HG03460 (cell line): ENCODE results near the gene GFAP.
"Not testable (repeated sequence)": the region's sequence is repeated elsewhere in the genome, so short reads cannot be mapped to it uniquely, and the experiment has no call there.

Experiments
- ATAC-seq: cut with Tn5 transposase; IDR thresholded peaks from one replicate; pipeline ENCODE4 v1.9.1; 2021; ENCODE audit not compliant: unreplicated experiment

GFAP gene

GRCh38 chr17:44915321-44915726 lies at the start of gene GFAP:
TSS of gene GFAP (minus strand) at chr17:44915500. CDS start at chr17:44915486, 14 bp downstream.
- ATAC-seq = no peak

GRCh38 chr17:44961921-44962350 lies 46.6 kb upstream of the GFAP start:
- no peak for ATAC-seq

GRCh38 chr17:44960691-44961090 lies 45.4 kb upstream of the GFAP start:
- ATAC-seq = no peak

- ATAC-seq = no peak
Observed at GRCh38 chr17:44959821-44960531, 44.7 kb upstream of the GFAP start.

- no peak for ATAC-seq
Observed at GRCh38 chr17:44956998-44957981, 42.0 kb upstream of the GFAP start.

GRCh38 chr17:44955674-44956425 lies 40.5 kb upstream of the GFAP start:
- ATAC-seq = no peak

- ATAC-seq = no peak
Observed at GRCh38 chr17:44952946-44953475, 37.7 kb upstream of the GFAP start.

- ATAC-seq = no peak
Observed at GRCh38 chr17:44948315-44948795, 33.1 kb upstream of the GFAP start.

GRCh38 chr17:44947461-44948314 lies 32.4 kb upstream of the GFAP start, which contains the start of gene KIF18B:
TSS of gene KIF18B (minus strand) at chr17:44947773. CDS start at chr17:44936344, 11,429 bp downstream.
- ATAC-seq = peak; percentile 76

- not testable (repeated sequence) for ATAC-seq
Observed at GRCh38 chr17:44945652-44946051, 30.4 kb upstream of the GFAP start.

- no peak for ATAC-seq
Observed at GRCh38 chr17:44942456-44942855, 27.2 kb upstream of the GFAP start.

GRCh38 chr17:44941712-44942331 lies 26.5 kb upstream of the GFAP start:
- no peak for ATAC-seq

- no peak for ATAC-seq
Observed at GRCh38 chr17:44940768-44941167, 25.5 kb upstream of the GFAP start.

GRCh38 chr17:44940317-44940716 lies 25.0 kb upstream of the GFAP start:
- ATAC-seq = no peak

- ATAC-seq = no peak
Observed at GRCh38 chr17:44935116-44935515, 19.8 kb upstream of the GFAP start.

GRCh38 chr17:44934745-44935105 lies 19.4 kb upstream of the GFAP start:
- ATAC-seq = no peak

- no peak for ATAC-seq
Observed at GRCh38 chr17:44933824-44934744, 18.8 kb upstream of the GFAP start.

- no peak for ATAC-seq
Observed at GRCh38 chr17:44932787-44933097, 17.4 kb upstream of the GFAP start.
